Measurements from ENCODE around the gene MCOLN1. TPM values are rescaled to one million over a fixed set of nuclear protein-coding genes. Genes with fewer than 3 reads are reported as not detected.

Gene MCOLN1
- total RNA-seq, 4 donors from 2014 or later = 7.4 to 18.4 (median 17.5) TPM

DNA sequence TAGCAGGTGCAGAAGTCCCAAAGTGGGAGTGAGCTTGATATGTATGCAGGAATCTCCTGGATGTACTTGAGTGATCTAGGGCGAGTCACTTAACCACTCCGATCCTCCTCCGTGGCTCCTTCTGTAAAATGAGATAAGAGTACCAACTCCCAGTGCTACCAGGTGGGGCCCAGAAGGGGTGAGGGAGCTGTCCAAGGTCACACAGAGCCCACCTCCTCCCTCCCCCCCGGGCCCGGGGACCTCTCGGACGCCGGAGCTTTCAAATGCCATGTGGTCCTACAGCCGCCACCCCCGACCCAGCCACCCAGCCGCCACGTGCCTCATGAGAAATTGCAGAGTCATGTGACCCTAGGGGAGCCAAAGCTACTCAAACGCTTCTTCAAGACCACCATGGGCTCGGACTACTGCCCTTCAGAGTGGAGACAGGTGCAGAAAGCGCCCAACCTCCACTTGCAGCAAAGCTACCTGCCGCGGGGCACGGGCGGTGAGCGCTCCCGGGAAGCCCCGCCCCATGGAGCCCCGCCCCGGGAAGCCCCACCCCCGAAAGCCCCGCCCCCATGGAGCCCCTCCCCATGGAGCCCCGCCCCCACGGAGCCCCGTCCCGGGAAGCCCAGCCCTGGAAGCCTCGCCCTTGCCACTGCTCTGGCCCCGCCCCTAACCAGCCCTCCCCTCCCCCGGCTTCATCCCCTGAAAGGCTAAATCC is 16.6 kb upstream of the MCOLN1 start:
- H3K27me3 ChIP-seq = peaks cover 53% of the 10 kb centered on the region
- peak overlapping the region in 2 of 4 donors; percentile 10 to 33 for H3K27ac ChIP-seq
- no peaks in the 10 kb centered on the region for H3K36me3 ChIP-seq
- H3K4me1 ChIP-seq = peaks cover 0 to 30% (median 12%) of the 10 kb centered on the region in 3 donors
- no peak for TF ChIP-seq POLR2AphosphoS5 (IDR thresholded peaks at IDR 0.05)
- peak overlapping the region in 1 of 2 donors; percentile 14 for H3K4me3 ChIP-seq
- ATAC-seq = peak; percentile 17
- no peaks in the 10 kb centered on the region for H3K9me3 ChIP-seq
- 11% methylated on average over 4 of the region's 33 CpGs; no CpG with 5 or more reads in 1 of the 2 donors for WGBS, 2 donors (ENCODE audit: low coverage in 1 of 2)

GRCh38 chr19:7506385-7507328 is 15.8 kb upstream of the MCOLN1 start:
- Histone ChIP-seq H3K4me3 (peak overlapping the region in 1 of 2 donors; percentile 14), H3K36me3 (no peaks in the 10 kb centered on the region), H3K4me1 (peaks cover 0 to 23% (median 7%) of the 10 kb centered on the region in 3 donors), H3K9me3 (no peaks in the 10 kb centered on the region), H3K27me3 (peaks cover 45% of the 10 kb centered on the region), H3K27ac (peak overlapping the region in 2 of 4 donors; percentile 10 to 33)
- TF ChIP-seq POLR2A (IDR thresholded peaks at IDR 0.05) (no peak), EP300 (IDR thresholded peaks at IDR 0.05) (no peak), CTCF (IDR thresholded peaks at IDR 0.05) (no peak), POLR2AphosphoS5 (IDR thresholded peaks at IDR 0.05) (no peak)
- ATAC-seq = peak; percentile 83
- 16 to 25% methylated on average over 9 to 10 of the region's 20 CpGs for WGBS, 2 donors (ENCODE audit: low coverage in 1 of 2)

GRCh38 chr19:7507884-7508283 is 14.5 kb upstream of the MCOLN1 start:
- TF ChIP-seq POLR2A (IDR thresholded peaks at IDR 0.05) (no peak), CTCF (IDR thresholded peaks at IDR 0.05) (no peak), POLR2AphosphoS5 (IDR thresholded peaks at IDR 0.05) (no peak)
- Histone ChIP-seq H3K27me3 (peaks cover 32% of the 10 kb centered on the region), H3K27ac (no peak overlapping the region), H3K4me3 (no peak overlapping the region), H3K36me3 (no peaks in the 10 kb centered on the region), H3K9me3 (no peaks in the 10 kb centered on the region), H3K4me1 (peaks cover 0 to 23% (median 7%) of the 10 kb centered on the region in 3 donors)
- peak; percentile 69 for ATAC-seq
- 36% methylated on average over 7 of the region's 11 CpGs; no CpG with 5 or more reads in 1 of the 2 donors for WGBS, 2 donors (ENCODE audit: low coverage in 1 of 2)

DNA sequence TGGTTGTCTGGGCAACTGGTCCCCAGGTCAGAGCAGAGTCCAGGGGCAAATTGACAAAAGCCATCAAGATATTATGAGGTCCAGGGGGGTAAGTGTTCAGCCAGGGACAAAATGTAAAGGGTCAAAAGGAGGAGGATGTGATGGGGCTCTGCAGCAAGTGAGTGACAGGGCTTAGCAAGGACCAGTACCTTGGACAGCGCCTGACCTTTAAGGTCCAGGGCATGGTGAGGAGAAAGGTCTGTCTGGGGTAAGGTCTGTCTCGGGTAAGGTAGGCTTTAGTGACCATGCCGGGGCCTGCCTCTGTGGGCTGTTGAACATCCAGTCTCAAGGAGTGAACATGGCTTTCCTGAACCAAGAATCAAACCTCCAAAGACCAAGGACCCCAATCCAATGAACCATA is 12.8 kb upstream of the MCOLN1 start:
- Histone ChIP-seq H3K4me3 (no peak overlapping the region), H3K4me1 (peaks cover 0 to 30% (median 7%) of the 10 kb centered on the region in 3 donors), H3K9me3 (no peaks in the 10 kb centered on the region), H3K36me3 (no peaks in the 10 kb centered on the region), H3K27ac (no peak overlapping the region), H3K27me3 (peaks cover 15% of the 10 kb centered on the region)
- TF ChIP-seq CTCF (IDR thresholded peaks at IDR 0.05) (no peak), POLR2A (IDR thresholded peaks at IDR 0.05) (no peak), EP300 (IDR thresholded peaks at IDR 0.05) (no peak), POLR2AphosphoS5 (IDR thresholded peaks at IDR 0.05) (no peak)
- no peak for ATAC-seq
- 19 to 20% methylated on average over 1 to 3 of the region's 3 CpGs for WGBS, 2 donors (ENCODE audit: low coverage in 1 of 2)

GRCh38 chr19:7512400-7512851 is 10.0 kb upstream of the MCOLN1 start:
- no peak for ATAC-seq
- no peaks in the 10 kb centered on the region for H3K9me3 ChIP-seq
- TF ChIP-seq EP300 (IDR thresholded peaks at IDR 0.05) (no peak), CTCF (IDR thresholded peaks at IDR 0.05) (no peak), POLR2A (IDR thresholded peaks at IDR 0.05) (no peak), POLR2AphosphoS5 (IDR thresholded peaks at IDR 0.05) (no peak)
- H3K27ac ChIP-seq = no peak overlapping the region
- peaks cover 0 to 36% (median 10%) of the 10 kb centered on the region in 3 donors for H3K4me1 ChIP-seq
- H3K4me3 ChIP-seq = no peak overlapping the region
- 52 to 86% methylated on average over 4 of the region's 6 CpGs for WGBS, 2 donors (ENCODE audit: low coverage in 1 of 2)
- H3K27me3 ChIP-seq = no peaks in the 10 kb centered on the region
- H3K36me3 ChIP-seq = no peaks in the 10 kb centered on the region

Data from gastroesophageal sphincter (tissue), 4 donors.